Stimulated activated naive B cell treated with anti-CD40 and anti-IgM and Interleukin-4, amounts not matched to agents 10 μg/mL and 1 μg/mL and 100 μg/mL, for 72 hours (primary cell): ENCODE results near the gene ST8SIA6.
A peak's percentile ranks its signal among the peaks of the same experiment; 100 is the strongest.

ENCODE experiments used
- ATAC-seq, 2 donors: fragments of 150-1000 bp; cut with Tn5 transposase; replicated peaks; 2 replicates each; pipeline ENCODE4 v1.10.0; 2021; ENCODE audit warnings: moderate library complexity in 1 of 2
- DNase-seq: peaks from one replicate; pipeline ENCODE4 v3.0.0; 2021
- H3K27ac Mint-ChIP-seq: one replicate; pipeline ENCODE4 v1.8.0; 2022; ENCODE audit warnings: mild to moderate bottlenecking, mixed read lengths
- H3K27me3 Mint-ChIP-seq, 2 donors: one replicate each; pipeline ENCODE4 v1.8.0; 2022; ENCODE audit warnings: mixed read lengths in 2 of 2
- H3K36me3 Mint-ChIP-seq, 2 donors: one replicate each; pipeline ENCODE4 v1.8.0; 2022; ENCODE audit warnings: mixed read lengths in 2 of 2, mild to moderate bottlenecking in 1 of 2
- H3K4me1 Mint-ChIP-seq, 2 donors: one replicate each; pipeline ENCODE4 v1.8.0; 2022; ENCODE audit warnings: mixed read lengths in 2 of 2, mild to moderate bottlenecking in 1 of 2
- H3K4me3 Mint-ChIP-seq, 2 donors: one replicate each; pipeline ENCODE4 v1.8.0; 2022; ENCODE audit warnings: mild to moderate bottlenecking in 2 of 2, mixed read lengths in 2 of 2, moderate library complexity in 1 of 2
- H3K9me3 Mint-ChIP-seq, 2 donors: one replicate each; pipeline ENCODE4 v1.8.0; 2022; ENCODE audit warnings: mixed read lengths in 2 of 2, mild to moderate bottlenecking in 1 of 2

Gene ST8SIA6

DNA sequence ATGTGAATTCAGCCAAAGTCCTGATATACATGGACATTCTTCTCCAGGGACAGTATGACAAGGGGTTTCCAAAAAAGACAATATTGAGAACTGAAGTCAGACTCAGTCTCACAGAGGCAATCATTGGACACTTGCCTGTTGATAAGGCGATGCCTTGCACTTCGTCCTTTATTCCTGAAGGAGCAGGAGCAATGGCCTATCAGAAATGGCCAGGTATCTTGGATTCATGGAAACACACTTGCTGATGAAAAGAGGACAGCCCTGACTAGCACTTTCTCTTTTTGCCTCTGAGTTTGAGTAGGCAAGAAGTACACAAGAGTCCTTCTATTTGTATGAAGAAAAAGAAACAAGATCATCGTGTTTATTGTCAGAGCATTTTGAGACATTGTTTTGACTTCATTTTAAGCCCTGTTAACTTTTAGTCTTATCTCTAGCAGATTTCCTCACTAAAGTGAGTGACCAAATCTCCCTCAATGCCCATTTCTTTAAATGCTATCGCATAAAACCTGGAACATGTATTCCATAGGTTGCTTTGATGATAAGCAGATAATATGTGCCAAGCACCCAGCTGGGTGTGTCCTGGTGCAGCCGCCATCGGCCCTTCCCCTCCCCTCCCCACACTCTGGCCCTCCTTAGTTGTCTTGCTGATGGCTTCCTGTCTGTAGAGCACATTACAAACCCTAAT lies 26.6 kb downstream of the ST8SIA6 start:
- Mint-ChIP-seq H3K9me3 (peaks cover 0 to 4% of the 10 kb centered on the region in 2 donors), H3K36me3 (no peaks in the 10 kb centered on the region), H3K4me3 (no peak overlapping the region), H3K4me1 (peaks cover 35 to 44% of the 10 kb centered on the region in 2 donors), H3K27me3 (peaks cover 14 to 27% of the 10 kb centered on the region in 2 donors), H3K27ac (no peak overlapping the region)
- DNase-seq: no peak
- ATAC-seq: peak in 1 of 2 donors; percentile 18

DNA sequence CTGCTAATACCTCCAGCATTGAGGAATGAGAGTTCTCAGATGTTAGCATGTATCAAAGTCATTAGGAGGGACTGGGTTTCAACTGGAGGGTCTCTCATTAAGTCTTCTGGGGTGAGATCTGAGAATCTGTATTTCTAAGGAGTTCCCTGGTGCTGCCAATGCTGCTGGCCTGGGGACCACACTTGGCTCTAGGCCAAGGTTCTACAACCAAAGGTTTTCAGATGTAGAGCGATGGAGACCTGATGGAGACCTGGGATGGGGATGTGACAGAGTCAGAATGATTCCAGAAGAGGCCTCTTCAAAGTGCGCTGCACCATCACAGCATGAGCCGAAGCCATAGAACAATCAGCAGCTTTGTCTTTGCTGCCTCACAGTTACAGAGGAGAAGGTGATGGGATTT lies 27.2 kb downstream of the ST8SIA6 start:
- peaks cover 14 to 27% of the 10 kb centered on the region in 2 donors for H3K27me3 Mint-ChIP-seq
- no peak overlapping the region for H3K4me3 Mint-ChIP-seq
- H3K4me1 Mint-ChIP-seq: peaks cover 35 to 44% of the 10 kb centered on the region in 2 donors
- H3K36me3 Mint-ChIP-seq: no peaks in the 10 kb centered on the region
- H3K27ac Mint-ChIP-seq: no peak overlapping the region
- ATAC-seq (no peak), DNase-seq (no peak)
- peaks cover 0 to 4% of the 10 kb centered on the region in 2 donors for H3K9me3 Mint-ChIP-seq

DNA sequence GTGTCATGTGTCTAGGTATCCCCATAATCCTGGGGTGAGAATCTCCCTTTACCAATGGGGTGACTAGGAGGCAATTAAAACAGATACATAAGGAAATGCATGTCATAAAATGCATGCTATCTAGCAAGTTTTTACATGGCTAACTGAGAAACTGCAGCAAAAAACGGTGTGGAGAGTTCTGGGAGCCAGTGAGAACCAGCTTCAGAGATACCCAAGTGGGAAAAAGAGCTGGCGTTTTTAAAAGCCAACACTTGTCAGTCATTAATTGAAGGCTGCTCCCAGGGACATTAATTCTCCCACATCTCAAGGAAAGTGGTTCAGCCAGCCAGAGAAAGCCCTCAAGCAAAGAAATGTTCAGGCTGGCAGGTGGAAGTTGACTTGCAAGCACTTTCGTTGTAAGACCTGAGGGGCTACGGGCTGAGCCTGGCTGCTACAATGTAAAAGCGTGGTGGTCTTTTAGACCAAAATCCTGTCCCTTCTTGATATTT lies 28.1 kb downstream of the ST8SIA6 start:
- H3K27me3 Mint-ChIP-seq: peaks cover 6 to 20% of the 10 kb centered on the region in 2 donors

DNA sequence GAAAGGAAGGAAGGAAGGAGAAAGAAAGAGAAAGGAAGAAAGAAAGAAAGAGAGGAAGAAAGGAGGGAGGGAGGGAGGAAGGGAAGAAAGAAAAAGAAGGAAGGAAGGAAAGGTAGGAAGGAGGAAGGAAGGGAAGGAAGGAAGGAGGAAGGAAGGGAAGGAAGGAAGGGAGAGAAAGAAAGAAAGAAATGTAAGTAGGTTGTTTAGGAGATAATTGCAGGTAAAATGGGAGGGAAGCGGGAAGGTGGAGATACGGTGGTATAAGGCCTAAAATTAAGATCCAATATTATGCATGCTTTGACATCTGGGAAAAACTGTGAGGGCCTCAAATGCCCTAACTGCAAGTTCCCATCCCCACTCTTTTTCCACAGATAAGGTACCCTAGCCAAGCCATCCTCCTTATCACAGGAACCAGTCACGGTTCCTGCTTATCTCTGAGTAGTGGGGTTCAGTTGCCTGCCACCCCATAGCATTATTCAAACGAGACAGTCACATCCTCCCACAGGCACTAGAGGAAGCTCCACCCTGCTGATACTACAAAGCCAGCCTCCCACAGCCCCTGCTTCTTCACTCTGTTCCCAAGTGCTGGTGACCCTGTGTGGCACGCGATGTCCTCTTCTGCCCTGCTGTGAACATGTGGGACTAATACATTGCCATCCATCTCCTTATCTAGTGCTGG lies 28.7 kb downstream of the ST8SIA6 start:
- DNase-seq: no peak
- H3K27ac Mint-ChIP-seq: peak overlapping the region; percentile 74
- peaks cover 31 to 33% of the 10 kb centered on the region in 2 donors for H3K4me1 Mint-ChIP-seq
- no peaks in the 10 kb centered on the region for H3K9me3 Mint-ChIP-seq
- H3K27me3 Mint-ChIP-seq: peaks cover 4 to 19% of the 10 kb centered on the region in 2 donors
- H3K4me3 Mint-ChIP-seq: no peak overlapping the region
- no peak for ATAC-seq
- no peaks in the 10 kb centered on the region for H3K36me3 Mint-ChIP-seq

More for the DNA sequence above, 28.1 kb downstream of the ST8SIA6 start:
- H3K9me3 Mint-ChIP-seq: no peaks in the 10 kb centered on the region
- DNase-seq (no peak), ATAC-seq (no peak)
- H3K36me3 Mint-ChIP-seq: no peaks in the 10 kb centered on the region
- H3K4me1 Mint-ChIP-seq: peaks cover 32 to 37% of the 10 kb centered on the region in 2 donors
- no peak overlapping the region for H3K27ac Mint-ChIP-seq
- H3K4me3 Mint-ChIP-seq: no peak overlapping the region

DNA sequence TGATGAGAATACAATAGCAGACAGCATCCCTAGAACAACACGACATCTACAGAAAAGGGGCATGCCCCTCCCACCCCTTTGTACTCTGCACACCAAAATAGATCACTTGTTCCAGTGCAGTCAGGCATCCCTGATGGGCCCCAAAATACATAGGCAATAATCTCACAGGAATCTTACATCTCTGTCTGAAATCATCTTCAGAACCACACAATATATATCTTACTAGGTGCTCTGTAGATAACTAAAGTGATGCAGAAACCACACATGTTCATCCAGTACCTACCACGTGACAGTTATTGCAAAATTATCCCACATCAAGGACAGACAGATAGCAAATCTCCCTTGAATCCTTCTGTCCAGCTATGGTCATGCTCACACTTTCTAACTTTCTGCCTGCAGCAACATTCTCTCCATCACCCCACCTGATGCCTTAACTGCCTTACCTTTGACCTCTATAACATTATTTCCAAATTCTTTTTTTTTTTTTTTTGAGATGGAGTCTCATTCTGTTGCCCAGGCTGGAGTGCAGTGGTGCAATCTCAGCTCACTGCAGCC lies 30.7 kb downstream of the ST8SIA6 start:
- no peak overlapping the region for H3K27ac Mint-ChIP-seq
- H3K36me3 Mint-ChIP-seq: no peaks in the 10 kb centered on the region
- H3K27me3 Mint-ChIP-seq: peaks cover 0 to 10% of the 10 kb centered on the region in 2 donors
- ATAC-seq: no peak
- no peaks in the 10 kb centered on the region for H3K9me3 Mint-ChIP-seq
- no peak for DNase-seq
- peaks cover 20 to 21% of the 10 kb centered on the region in 2 donors for H3K4me1 Mint-ChIP-seq
- no peak overlapping the region for H3K4me3 Mint-ChIP-seq

DNA sequence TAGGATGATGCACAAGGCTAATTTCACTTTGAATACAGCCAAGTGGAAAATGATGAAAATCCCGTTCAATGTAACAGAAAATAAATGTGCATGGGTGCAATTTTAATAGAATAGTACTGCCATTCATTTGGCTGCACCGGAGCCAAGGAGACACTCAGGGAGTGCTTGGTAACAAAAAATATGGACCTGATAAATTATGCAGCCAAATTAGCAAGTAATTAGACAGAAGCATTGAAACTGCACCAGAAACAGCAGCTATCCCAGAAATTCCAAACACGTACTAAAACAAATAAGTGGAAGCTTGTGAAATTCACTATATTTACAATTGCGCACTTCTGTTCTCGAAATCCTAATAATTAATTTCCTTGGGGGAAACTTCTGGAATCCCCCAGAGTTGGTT lies 31.5 kb downstream of the ST8SIA6 start:
- H3K27me3 Mint-ChIP-seq: peaks cover 0 to 4% of the 10 kb centered on the region in 2 donors
- no peak overlapping the region for H3K4me3 Mint-ChIP-seq
- DNase-seq (no peak), ATAC-seq (no peak)
- H3K36me3 Mint-ChIP-seq: no peaks in the 10 kb centered on the region
- no peak overlapping the region for H3K27ac Mint-ChIP-seq
- peaks cover 13% of the 10 kb centered on the region in 2 donors for H3K4me1 Mint-ChIP-seq
- H3K9me3 Mint-ChIP-seq: no peaks in the 10 kb centered on the region

DNA sequence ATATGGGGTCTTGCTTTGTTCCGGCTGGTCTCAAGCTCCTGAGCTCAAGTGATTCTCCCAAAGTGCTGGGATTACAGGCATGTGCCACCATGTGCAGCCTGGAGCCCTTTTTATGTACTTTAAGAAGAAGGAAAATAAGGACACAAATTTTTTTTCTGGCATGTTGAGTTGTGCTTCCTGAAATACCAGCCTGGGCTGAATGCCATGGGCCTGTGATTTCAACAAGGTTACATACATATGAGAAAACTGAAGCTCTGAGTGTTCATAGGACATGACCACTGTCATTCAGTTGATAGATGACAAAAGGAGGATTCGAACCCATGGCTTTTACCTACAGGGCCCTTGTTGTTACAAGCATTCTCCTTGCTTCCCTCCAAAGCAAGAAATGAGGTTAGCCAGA lies 36.1 kb downstream of the ST8SIA6 start:
- Mint-ChIP-seq H3K4me3 (no peak overlapping the region), H3K4me1 (no peaks in the 10 kb centered on the region), H3K9me3 (no peaks in the 10 kb centered on the region), H3K27me3 (peaks cover 13% of the 10 kb centered on the region in 2 donors), H3K36me3 (no peaks in the 10 kb centered on the region), H3K27ac (no peak overlapping the region)
- DNase-seq (no peak), ATAC-seq (no peak)

DNA sequence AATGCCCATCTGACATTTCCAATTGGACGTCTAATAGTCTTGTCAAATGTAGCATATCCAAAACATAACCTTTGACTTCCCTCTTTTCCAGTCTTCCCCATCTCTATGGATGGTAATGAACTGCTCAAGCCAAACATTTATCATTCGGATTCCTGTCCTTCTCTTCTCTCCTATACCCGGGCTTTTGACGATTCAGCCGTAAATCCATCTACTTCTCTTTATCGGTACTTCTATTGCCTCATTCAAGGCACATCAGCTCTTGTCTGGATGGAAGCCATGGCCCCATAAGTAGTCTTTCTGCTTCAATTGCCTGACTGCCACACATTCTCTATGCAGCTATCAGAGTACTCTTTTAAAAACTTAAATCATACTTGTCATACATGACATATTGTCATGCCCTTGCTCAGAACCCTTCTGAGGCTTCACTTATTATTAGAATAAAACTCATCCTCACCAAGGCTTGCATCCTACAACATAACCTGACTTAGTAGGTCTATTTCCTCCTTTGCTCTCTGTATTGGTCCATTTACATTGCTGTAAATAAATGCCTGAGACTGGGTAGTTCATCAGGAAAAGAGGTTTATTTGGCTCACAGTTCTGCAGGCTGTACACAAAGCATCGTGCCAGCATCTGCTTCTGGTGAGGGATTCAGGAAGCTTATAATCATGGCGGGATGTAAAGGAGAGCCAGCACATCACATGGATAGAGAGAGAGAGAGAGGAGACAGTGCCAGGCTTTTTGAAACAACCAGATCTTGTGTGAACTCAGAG lies 37.8 kb downstream of the ST8SIA6 start:
- ATAC-seq: no peak
- H3K9me3 Mint-ChIP-seq: no peaks in the 10 kb centered on the region
- H3K36me3 Mint-ChIP-seq: no peaks in the 10 kb centered on the region
- H3K27ac Mint-ChIP-seq: no peak overlapping the region
- DNase-seq: no peak
- H3K4me3 Mint-ChIP-seq: no peak overlapping the region
- peaks cover 13% of the 10 kb centered on the region in 2 donors for H3K27me3 Mint-ChIP-seq
- H3K4me1 Mint-ChIP-seq: no peaks in the 10 kb centered on the region

DNA sequence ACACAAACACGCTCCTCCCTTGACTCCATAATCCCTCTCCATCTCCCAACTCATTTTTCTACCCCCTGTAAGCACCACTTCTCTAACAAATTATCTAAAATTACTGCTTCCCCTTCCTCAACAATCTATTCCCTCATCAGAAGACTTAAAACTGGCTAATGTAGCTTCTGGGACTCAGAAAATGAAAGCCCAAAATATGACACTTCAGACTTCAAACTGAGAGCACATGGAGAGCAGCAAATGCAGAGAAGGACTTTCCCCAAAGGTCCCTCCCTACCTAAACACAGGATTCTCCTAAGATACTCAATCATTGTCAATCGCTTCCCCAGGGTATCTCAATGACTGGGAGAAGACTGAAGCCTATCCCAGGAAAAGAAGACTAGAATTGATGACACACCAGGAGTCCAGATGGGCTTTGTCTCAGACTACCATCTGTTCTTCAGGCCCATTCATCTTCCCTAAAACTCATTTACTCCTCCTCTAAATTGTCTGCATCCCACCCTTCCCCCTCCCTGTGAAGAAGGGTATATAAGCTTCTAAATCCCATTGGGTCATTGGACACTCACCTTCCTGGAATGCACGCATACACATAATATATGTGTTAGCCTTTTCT lies 39.2 kb downstream of the ST8SIA6 start:
- no peaks in the 10 kb centered on the region for H3K4me1 Mint-ChIP-seq
- H3K27ac Mint-ChIP-seq: no peak overlapping the region
- ATAC-seq (no peak), DNase-seq (no peak)
- no peaks in the 10 kb centered on the region for H3K36me3 Mint-ChIP-seq
- no peaks in the 10 kb centered on the region for H3K9me3 Mint-ChIP-seq
- peaks cover 13% of the 10 kb centered on the region in 2 donors for H3K27me3 Mint-ChIP-seq
- H3K4me3 Mint-ChIP-seq: no peak overlapping the region

DNA sequence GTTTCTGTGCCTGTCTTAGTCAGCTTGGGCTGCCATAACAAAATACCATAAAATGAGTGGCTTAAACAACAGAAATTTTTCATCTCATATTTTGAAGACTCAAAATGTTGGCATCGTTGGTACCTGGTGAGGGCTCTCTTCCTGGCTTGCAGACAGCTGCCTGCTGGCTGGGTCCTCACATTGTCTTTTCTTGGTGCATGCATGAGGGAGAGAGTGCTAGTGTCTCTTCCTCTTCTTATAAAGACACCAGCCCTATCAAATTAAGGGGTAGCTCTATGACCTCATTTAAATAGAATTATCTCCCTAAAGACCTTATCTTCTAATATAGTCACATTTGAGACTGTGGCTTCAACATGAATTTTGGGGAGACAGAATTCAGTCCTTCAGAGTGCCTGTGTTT lies 39.9 kb downstream of the ST8SIA6 start:
- ATAC-seq (no peak), DNase-seq (no peak)
- Mint-ChIP-seq H3K4me3 (no peak overlapping the region), H3K9me3 (no peaks in the 10 kb centered on the region), H3K36me3 (no peaks in the 10 kb centered on the region), H3K27me3 (peaks cover 13% of the 10 kb centered on the region in 2 donors), H3K4me1 (no peaks in the 10 kb centered on the region), H3K27ac (no peak overlapping the region)

DNA sequence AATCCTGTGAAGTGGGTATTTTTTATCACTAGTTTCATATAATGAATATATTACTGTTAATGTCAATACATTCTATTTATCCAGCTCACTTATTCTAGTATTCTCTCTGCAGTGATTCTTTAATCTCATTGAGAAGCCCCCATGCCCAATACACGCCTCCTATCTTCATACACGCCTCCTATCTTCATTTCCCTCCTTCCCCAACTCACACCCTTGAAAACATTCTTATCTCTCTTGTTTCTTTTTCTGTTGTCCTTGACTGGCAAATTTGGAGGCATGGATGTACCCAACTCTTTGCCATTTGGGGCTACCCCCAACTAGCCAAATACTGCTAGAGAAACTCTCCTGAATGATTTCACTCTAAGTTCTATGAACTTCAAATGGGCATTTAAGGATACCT lies 40.5 kb downstream of the ST8SIA6 start:
- Mint-ChIP-seq H3K36me3 (no peaks in the 10 kb centered on the region), H3K4me3 (no peak overlapping the region), H3K27ac (no peak overlapping the region), H3K27me3 (peaks cover 13% of the 10 kb centered on the region in 2 donors), H3K9me3 (no peaks in the 10 kb centered on the region), H3K4me1 (no peaks in the 10 kb centered on the region)
- no peak for ATAC-seq
- no peak for DNase-seq

DNA sequence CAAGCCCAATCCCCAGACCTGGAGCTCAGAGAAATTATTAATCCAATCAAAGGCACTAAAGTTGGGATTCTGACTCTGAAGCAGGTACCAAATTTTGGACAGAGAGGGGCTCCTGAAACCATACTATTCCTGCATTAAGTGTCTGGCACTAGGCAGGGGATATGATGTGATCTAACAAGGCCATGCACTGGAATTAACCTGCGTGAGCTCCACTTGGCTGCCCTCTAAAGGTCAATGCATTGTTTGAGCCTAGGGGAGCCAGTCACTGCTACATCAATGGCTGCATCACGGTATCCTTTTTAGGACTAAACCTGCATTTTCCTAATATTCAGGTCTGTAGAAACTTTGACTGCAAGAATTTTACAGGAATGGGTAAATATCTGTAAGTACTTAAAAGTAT lies 42.1 kb downstream of the ST8SIA6 start:
- Mint-ChIP-seq H3K27ac (no peak overlapping the region), H3K4me1 (no peaks in the 10 kb centered on the region), H3K36me3 (no peaks in the 10 kb centered on the region), H3K4me3 (no peak overlapping the region), H3K9me3 (no peaks in the 10 kb centered on the region), H3K27me3 (peaks cover 9 to 10% of the 10 kb centered on the region in 2 donors)
- ATAC-seq (no peak), DNase-seq (no peak)

DNA sequence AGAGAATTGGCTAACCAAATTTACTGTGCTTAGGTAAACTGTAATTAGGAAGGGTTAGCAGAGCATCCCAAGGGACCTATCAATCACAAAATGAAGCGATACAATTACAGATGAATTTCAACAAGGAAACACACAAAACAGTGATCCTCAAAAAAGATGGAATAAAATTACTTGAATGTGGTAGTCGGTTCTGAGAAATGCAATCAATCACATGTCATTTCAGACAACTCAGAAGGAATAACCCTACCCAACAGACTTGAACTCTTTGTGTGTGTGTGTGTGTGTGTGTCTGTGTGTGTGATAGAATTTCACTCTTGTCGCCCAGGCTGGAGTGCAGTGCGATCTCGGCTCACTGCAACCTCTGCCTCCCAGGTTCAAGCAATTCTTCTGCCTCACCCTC lies 43.5 kb downstream of the ST8SIA6 start:
- H3K27ac Mint-ChIP-seq: no peak overlapping the region
- ATAC-seq (no peak), DNase-seq (no peak)
- no peaks in the 10 kb centered on the region for H3K4me1 Mint-ChIP-seq
- H3K9me3 Mint-ChIP-seq: no peaks in the 10 kb centered on the region
- no peaks in the 10 kb centered on the region for H3K36me3 Mint-ChIP-seq
- H3K27me3 Mint-ChIP-seq: peaks cover 0 to 4% of the 10 kb centered on the region in 2 donors
- no peak overlapping the region for H3K4me3 Mint-ChIP-seq

DNA sequence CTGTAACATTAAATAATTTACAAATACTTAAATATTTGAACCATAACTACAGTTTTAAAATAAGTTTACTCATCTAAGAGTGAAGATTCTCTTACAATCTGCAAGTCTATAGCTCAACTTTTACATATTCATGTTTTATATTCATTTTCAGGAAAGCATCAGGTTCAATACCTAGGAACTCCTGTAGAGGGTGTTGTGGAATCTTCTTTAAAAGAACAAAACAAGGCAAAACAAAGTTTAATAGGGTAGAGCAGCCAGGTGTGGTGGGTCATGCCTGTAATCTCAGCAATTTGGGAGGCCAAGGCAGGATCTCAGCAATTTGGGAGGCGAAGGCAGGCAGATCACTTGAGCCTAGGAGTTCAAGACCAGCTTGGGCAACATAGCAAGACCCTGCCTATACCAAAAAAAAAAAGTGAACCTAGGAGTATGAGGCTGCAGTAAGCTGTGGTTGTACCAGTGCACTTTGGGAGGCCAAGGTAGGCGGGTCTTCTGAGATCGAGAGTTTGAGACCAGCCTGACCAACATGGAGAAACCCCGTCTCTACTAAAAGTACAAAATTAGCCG lies 45.1 kb downstream of the ST8SIA6 start:
- no peak overlapping the region for H3K27ac Mint-ChIP-seq
- no peaks in the 10 kb centered on the region for H3K9me3 Mint-ChIP-seq
- DNase-seq (no peak), ATAC-seq (no peak)
- no peaks in the 10 kb centered on the region for H3K36me3 Mint-ChIP-seq
- no peak overlapping the region for H3K4me3 Mint-ChIP-seq
- H3K4me1 Mint-ChIP-seq: no peaks in the 10 kb centered on the region
- H3K27me3 Mint-ChIP-seq: peaks cover 0 to 4% of the 10 kb centered on the region in 2 donors
